Astrocyte (in vitro differentiated cells and primary cell): ENCODE data around the gene TMEM115.

ENCODE experiments used
- CTCF ChIP-seq: IDR thresholded peaks from 2 replicates; pipeline ENCODE4 v1.5.1; 2011; ENCODE audit warnings: low read depth, mild to moderate bottlenecking, inconsistent platforms, low read length, moderate library complexity; ENCODE audit not compliant: insufficient read depth
- EZH2 ChIP-seq: IDR thresholded peaks from 2 replicates; pipeline ENCODE4 v1.6.1; 2012; ENCODE audit warnings: mild to moderate bottlenecking, low read length, inconsistent platforms; ENCODE audit not compliant: insufficient read depth

- no peak for TF ChIP-seq EZH2
- TF ChIP-seq CTCF, result no peak
Observed at GRCh38 chr3:50334339-50335075, 24.8 kb downstream of the TMEM115 start.
